Panc1 (cell line): Measurements from ENCODE around the gene FILIP1L. TPM values are rescaled to one million over a fixed set of nuclear protein-coding genes. Genes with fewer than 3 reads are reported as not detected.

Source experiments
- ATAC-seq: fragments of 200-7000 bp; cut with Tn5 transposase; 2 replicates; pipeline ENCODE4 v1.9.1; 2020; ENCODE audit warnings: mild to moderate bottlenecking, moderate library complexity
- BruUV-seq: library from RNA; stranded (reverse); fragments of 400-500 nt; replicated peaks from 2 replicates; lab custom pipeline; 2021; lab: Mats Ljungman, UMichigan
- CTCF ChIA-PET: fragments of 300-600 bp; sonication (Branson Sonifier 250); formaldehyde crosslinking; loops from one replicate; lab custom pipeline; 2022; ENCODE audit warnings: antibody characterized with exemption; lab: Charles Lee
- POLR2A ChIA-PET: fragments of 300-600 bp; sonication (Branson Sonifier 250); formaldehyde crosslinking; loops from one replicate; lab custom pipeline; 2022; ENCODE audit warnings: antibody characterized with exemption; lab: Charles Lee
- DNase-seq: peaks from one replicate; pipeline ENCODE4 v3.0.0-alpha.2; 2010; ENCODE audit warnings: low read depth, low spot score
- H3K27ac ChIP-seq: 2 replicates; pipeline ENCODE4 v1.5.1; 2011; ENCODE audit warnings: mild to moderate bottlenecking, low read length, inconsistent platforms
- H3K27me3 ChIP-seq: fragments of 200-500 bp; sonication (Bioruptor generic); 2 replicates; pipeline ENCODE4 v1.6.0; 2014; ENCODE audit warnings: low read length, inconsistent platforms; ENCODE audit not compliant: control insufficient read depth, insufficient read depth
- H3K36me3 ChIP-seq: fragments of 200-500 bp; sonication (Bioruptor generic); 2 replicates; pipeline ENCODE4 v1.5.1; 2014; ENCODE audit warnings: inconsistent platforms, mild to moderate bottlenecking, low read length, moderate library complexity; ENCODE audit not compliant: control insufficient read depth, insufficient read depth
- H3K4me1 ChIP-seq: 2 replicates; pipeline ENCODE4 v1.5.1; 2011; ENCODE audit warnings: inconsistent platforms, mild to moderate bottlenecking, low read length, moderate library complexity; ENCODE audit not compliant: control insufficient read depth, insufficient read depth
- H3K4me3 ChIP-seq, 2 experiments: 2 replicates each; pipeline ENCODE4 v1.5.1; 2011 to 2012; ENCODE audit warnings: low read depth in 2 of 2, low read length in 2 of 2, mild to moderate bottlenecking in 2 of 2, inconsistent platforms in 1 of 2, moderate library complexity in 1 of 2
- H3K9me3 ChIP-seq: fragments of 200-500 bp; sonication (Bioruptor generic); 2 replicates; pipeline ENCODE4 v1.5.1; 2014; ENCODE audit warnings: low read depth, mild to moderate bottlenecking, inconsistent platforms, low read length, moderate library complexity; ENCODE audit not compliant: control insufficient read depth, insufficient read depth
- CTCF ChIP-seq: fragments of 450-650 bp; IDR thresholded peaks from 2 replicates; pipeline ENCODE4 v1.5.1; 2017; ENCODE audit warnings: mild to moderate bottlenecking
- POLR2AphosphoS5 ChIP-seq: IDR thresholded peaks from 2 replicates; pipeline ENCODE4 v1.6.1; 2012; ENCODE audit warnings: mild to moderate bottlenecking, low read depth, low read length, moderate library complexity
- REST ChIP-seq, 2 experiments: IDR thresholded peaks; 2 replicates each; pipeline ENCODE4 v1.6.1; 2011 to 2012; ENCODE audit warnings: low read depth in 2 of 2, control low read depth in 1 of 2, low read length in 1 of 2, mild to moderate bottlenecking in 1 of 2, moderate library complexity in 1 of 2; ENCODE audit not compliant: insufficient read depth in 1 of 2
- SIN3A ChIP-seq: IDR thresholded peaks from 2 replicates; pipeline ENCODE4 v1.6.1; 2012; ENCODE audit warnings: low read depth, mild to moderate bottlenecking, low read length, moderate library complexity, borderline replicate concordance; ENCODE audit not compliant: insufficient read depth
- TCF7L2 ChIP-seq: IDR thresholded peaks from 2 replicates; pipeline ENCODE4 v1.6.1; 2011; ENCODE audit warnings: mild to moderate bottlenecking, low read depth, low read length, inconsistent platforms
- in situ Hi-C: cut with HindIII; loops from 2 replicates; pipeline ENCODE4 v1.10.0; 2016; ENCODE audit warnings: low sequenced_read_pairs, low pct_unique_long_range_greater_than_20kb
- intact Hi-C: fragments of 100-400 bp; cut with micrococcal nuclease; formaldehyde crosslinking; loops from one replicate; pipeline ENCODE4 v1.10.0; 2022; ENCODE audit not compliant: unreplicated experiment
- total RNA-seq: library from RNA; stranded (reverse); gene quantifications from one replicate; pipeline ENCODE4 v1.2.1, GENCODE V29; 2021; ENCODE audit not compliant: unreplicated experiment

FILIP1L gene
- total RNA-seq, 1 experiment from 2014 or later, result 3.2 TPM

DNA sequence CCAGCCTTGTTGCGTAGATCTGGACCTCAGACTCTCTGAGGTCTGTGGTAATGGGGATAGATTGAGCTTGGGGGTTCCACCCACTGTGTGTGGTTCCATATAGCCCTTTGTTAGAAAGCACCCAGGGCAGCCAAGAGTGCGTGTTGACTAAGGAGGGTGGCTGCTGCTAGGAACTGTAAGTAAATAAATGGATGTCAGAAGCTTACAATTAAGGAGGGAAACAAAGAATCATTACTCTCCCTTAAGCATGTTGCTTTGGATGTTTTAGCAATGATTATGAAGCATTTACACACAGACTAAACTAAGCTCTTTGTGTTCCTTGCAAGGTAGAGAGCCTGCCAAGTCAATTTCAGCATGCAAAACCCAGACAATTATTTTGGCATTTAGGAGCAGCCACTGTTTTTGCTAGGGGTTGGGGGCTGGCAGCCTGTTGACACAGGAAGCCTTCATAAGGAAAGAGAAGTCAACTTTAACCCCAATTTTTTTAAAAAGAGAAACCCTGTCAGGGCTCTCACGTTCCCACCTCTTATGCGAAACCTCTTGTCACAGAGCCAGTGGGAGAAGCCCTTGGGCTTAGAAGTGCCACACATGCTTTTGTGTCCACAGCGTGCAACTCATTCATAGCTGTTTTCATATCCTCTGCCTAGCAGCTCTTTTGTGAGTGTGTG, 168.8 kb downstream of the FILIP1L start:
- Histone ChIP-seq H3K4me1 (peaks cover 5% of the 10 kb centered on the region; the same call in 1 of the 2 replicates), H3K9me3 (no peaks in the 10 kb centered on the region), H3K27me3 (no peaks in the 10 kb centered on the region), H3K4me3 (no peak overlapping the region), H3K36me3 (no peaks in the 10 kb centered on the region), H3K27ac (no peak overlapping the region)
- ChIA-PET POLR2A (no interaction called here), CTCF (no interaction called here)
- in situ Hi-C loops, result no loop called here
- TF ChIP-seq SIN3A, result no peak
- no peak for TF ChIP-seq CTCF
- TF ChIP-seq TCF7L2, result no peak
- TF ChIP-seq POLR2AphosphoS5, result no peak
- TF ChIP-seq REST (IDR thresholded peaks at IDR 0.05; ENCODE audit: insufficient read depth in 1 of 2, low read depth in 2 of 2, low read length in 1 of 2), result no peak
- intact Hi-C loops, result no loop called here
- BruUV-seq, result no TSS peak
- ATAC-seq, result peak; percentile 45; the same call in 1 of the 2 replicates
- DNase-seq, result no peak

DNA sequence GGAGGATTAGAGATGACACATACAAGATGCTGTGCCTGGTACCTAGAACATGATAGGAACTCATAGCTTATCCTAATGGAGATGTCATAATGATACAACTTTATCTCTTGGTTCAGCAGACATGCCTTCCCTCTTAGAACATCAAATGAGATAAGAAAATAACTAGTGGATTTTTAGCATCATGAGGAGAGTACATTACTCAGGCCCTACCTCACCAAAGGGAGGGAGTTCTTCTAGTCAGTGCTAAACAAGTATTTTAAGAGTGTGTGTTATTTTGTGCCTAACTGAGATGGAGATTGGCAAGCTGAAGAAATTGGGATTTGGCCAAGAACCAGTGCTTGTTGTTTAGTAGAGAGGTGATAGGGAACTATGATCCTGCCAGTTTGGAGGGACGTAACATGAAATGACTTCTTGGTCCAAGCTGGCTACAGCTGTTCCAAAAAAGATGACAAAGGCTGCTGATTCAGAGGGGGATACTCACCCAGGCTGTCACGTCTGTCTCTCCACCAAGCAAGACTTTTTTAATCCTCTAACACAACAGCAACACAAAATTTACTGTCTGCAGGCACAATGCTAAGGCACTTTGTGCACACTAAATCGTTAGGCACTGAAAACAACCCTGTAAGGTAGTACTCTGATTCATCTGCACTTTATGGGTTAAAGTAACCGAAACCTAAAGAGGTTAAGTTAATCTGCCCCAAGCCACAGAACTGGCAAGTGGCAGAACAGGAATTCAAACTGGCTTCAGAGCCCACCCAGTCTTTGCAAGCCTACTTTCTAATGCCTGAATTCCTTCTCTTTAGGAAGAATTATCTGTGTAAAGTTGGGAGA, 170.2 kb downstream of the FILIP1L start:
- no peak overlapping the region for H3K4me3 ChIP-seq
- DNase-seq, result no peak
- ATAC-seq, result no peak

More for the DNA sequence above, 170.2 kb downstream of the FILIP1L start:
- Histone ChIP-seq H3K36me3 (no peaks in the 10 kb centered on the region), H3K4me1 (peaks cover 2% of the 10 kb centered on the region; the same call in 1 of the 2 replicates), H3K27ac (no peak overlapping the region), H3K9me3 (no peaks in the 10 kb centered on the region), H3K27me3 (no peaks in the 10 kb centered on the region)
- intact Hi-C loops, result no loop called here
- POLR2A ChIA-PET, result no interaction called here
- in situ Hi-C loops, result no loop called here
- TF ChIP-seq SIN3A, result no peak
- TF ChIP-seq TCF7L2, result no peak
- TF ChIP-seq CTCF, result no peak
- no peak for TF ChIP-seq POLR2AphosphoS5
- TF ChIP-seq REST (IDR thresholded peaks at IDR 0.05; ENCODE audit: insufficient read depth in 1 of 2, low read depth in 2 of 2, low read length in 1 of 2), result no peak
- CTCF ChIA-PET, result no interaction called here
- BruUV-seq, result no TSS peak
